SK-N-SH (cell line): ENCODE results near the gene SIGLEC9. TPM values are rescaled to one million over a fixed set of nuclear protein-coding genes. Genes with fewer than 3 reads are reported as not detected.

ENCODE experiments used
- CTCF ChIA-PET: fragments of 300-600, 350-600 bp; formaldehyde crosslinking; extraction: SDS; loops from one replicate; lab custom pipeline; 2021; lab: Yijun Ruan, JAX
- POLR2A ChIA-PET: fragments of 350-600 bp; sonication (Branson Sonifier 250); formaldehyde crosslinking; extraction: SDS; loops from one replicate; lab custom pipeline; 2020; ENCODE audit warnings: antibody characterized with exemption, inconsistent platforms; lab: Yijun Ruan, JAX
- DNase-seq: peaks from one replicate; pipeline ENCODE4 v3.0.0; 2012
- H2AFZ ChIP-seq: fragments of 200-600 bp; sonication (generic); 2 replicates; pipeline ENCODE4 v1.8.1; 2016; ENCODE audit warnings: antibody characterized with exemption, mild to moderate bottlenecking, low read depth
- H3F3A ChIP-seq: fragments of 200-600 bp; sonication (generic); replicated peaks from 2 replicates; pipeline ENCODE3; 2016; ENCODE audit warnings: antibody characterized with exemption, mild to moderate bottlenecking; ENCODE audit not compliant: insufficient read depth
- H3K27ac ChIP-seq, 2 experiments: fragments of 200-500 bp in 1 of 2; fragments of 200-600 bp in 1 of 2; sonication (Bioruptor generic) in 1 of 2; sonication (generic), shearing (Covaris generic) in 1 of 2; 2 replicates each; pipeline versions ENCODE4 v1.5.1 to v1.6.1; 2014 to 2016; ENCODE audit warnings: low read depth in 2 of 2, inconsistent platforms in 1 of 2, low read length in 1 of 2, mild to moderate bottlenecking in 1 of 2, mixed read lengths in 1 of 2
- H3K27me3 ChIP-seq: fragments of 200-600 bp; sonication (generic), shearing (Covaris generic); 2 replicates; pipeline ENCODE4 v1.6.1; 2016; ENCODE audit warnings: mixed run types; ENCODE audit not compliant: insufficient read depth
- H3K36me3 ChIP-seq, 2 experiments: fragments of 200-500 bp in 1 of 2; fragments of 200-600 bp in 1 of 2; sonication (Bioruptor generic) in 1 of 2; sonication (generic) in 1 of 2; replicated peaks in 1 of 2; 2 replicates each; pipeline versions ENCODE3 to v1.5.1; 2014 to 2016; ENCODE audit warnings: low read length in 1 of 2, mild to moderate bottlenecking in 1 of 2; ENCODE audit not compliant: insufficient read depth in 2 of 2, control insufficient read depth in 1 of 2
- H3K4me1 ChIP-seq, 2 experiments: fragments of 200-500 bp in 1 of 2; fragments of 200-600 bp in 1 of 2; sonication (Bioruptor generic) in 1 of 2; sonication (generic), shearing (Covaris generic) in 1 of 2; 2 replicates each; pipeline versions ENCODE4 v1.5.1 to v1.6.1; 2014 to 2016; ENCODE audit warnings: low read depth in 1 of 2, low read length in 1 of 2, mixed run types in 1 of 2; ENCODE audit not compliant: insufficient read depth in 2 of 2, control insufficient read depth in 1 of 2
- H3K4me2 ChIP-seq: fragments of 200-600 bp; sonication (generic), shearing (Covaris generic); 2 replicates; pipeline ENCODE4 v1.6.1; 2017; ENCODE audit warnings: mixed run types
- H3K4me3 ChIP-seq, 2 experiments: fragments of 200-500 bp in 1 of 2; fragments of 200-600 bp in 1 of 2; sonication (Bioruptor generic) in 1 of 2; sonication (generic), shearing (Covaris generic) in 1 of 2; 2 replicates each; pipeline versions ENCODE4 v1.5.1 to v1.8.1; 2014 to 2016; ENCODE audit warnings: low read depth in 2 of 2, inconsistent platforms in 1 of 2, low read length in 1 of 2, mild to moderate bottlenecking in 1 of 2, mixed read lengths in 1 of 2, moderate library complexity in 1 of 2
- H3K79me2 ChIP-seq: fragments of 200-600 bp; sonication (generic); 2 replicates; pipeline ENCODE4 v1.8.1; 2017; ENCODE audit warnings: mild to moderate bottlenecking; ENCODE audit not compliant: insufficient read depth
- H3K9ac ChIP-seq: fragments of 200-600 bp; sonication (generic); 2 replicates; pipeline ENCODE4 v1.6.1; 2017; ENCODE audit warnings: mixed run types
- H3K9me2 ChIP-seq: fragments of 200-600 bp; sonication (generic); 2 replicates; pipeline ENCODE4 v1.6.1; 2017; ENCODE audit warnings: mixed run types
- H3K9me3 ChIP-seq: fragments of 200-600 bp; sonication (generic); 2 replicates; pipeline ENCODE4 v1.6.1; 2017; ENCODE audit warnings: mixed run types, mild to moderate bottlenecking, moderate library complexity
- H4K20me1 ChIP-seq: fragments of 200-600 bp; sonication (generic); 2 replicates; pipeline ENCODE4 v1.6.1; 2017; ENCODE audit warnings: mild to moderate bottlenecking, mixed run types; ENCODE audit not compliant: insufficient read depth
- CHD2 ChIP-seq: fragments of 150-350 bp; IDR thresholded peaks from 2 replicates; pipeline ENCODE4 v1.6.1; 2018; ENCODE audit warnings: low read length; ENCODE audit not compliant: partially characterized antibody
- CTCF ChIP-seq: fragments of 200-600 bp; sonication (generic); IDR thresholded peaks from 2 replicates; pipeline ENCODE4 v1.6.1; 2017; ENCODE audit warnings: antibody characterized with exemption, mild to moderate bottlenecking, moderate library complexity
- FOSL2 ChIP-seq: IDR thresholded peaks from 2 replicates; pipeline ENCODE4 v1.4.0; 2012; ENCODE audit warnings: low read depth, mild to moderate bottlenecking, moderate library complexity, borderline replicate concordance
- FOXJ3 ChIP-seq: sonication (generic); formaldehyde crosslinking; IDR thresholded peaks from 2 replicates; pipeline ENCODE4 v1.5.1; 2020; ENCODE audit warnings: mild to moderate bottlenecking, missing genetic modification reagents
- FOXM1 ChIP-seq: IDR thresholded peaks from 2 replicates; pipeline ENCODE4 v1.4.0; 2012; ENCODE audit warnings: low read depth, mild to moderate bottlenecking
- JUND ChIP-seq: IDR thresholded peaks from 2 replicates; pipeline ENCODE4 v1.4.0; 2012
- MXI1 ChIP-seq: IDR thresholded peaks from 2 replicates; pipeline ENCODE4 v1.6.1; 2012; ENCODE audit warnings: mild to moderate bottlenecking, low read depth, low read length, improper control_type of control experiment
- NFIC ChIP-seq: IDR thresholded peaks from 2 replicates; pipeline ENCODE4 v1.4.0; 2012; ENCODE audit warnings: borderline replicate concordance
- PBX3 ChIP-seq: IDR thresholded peaks from 2 replicates; pipeline ENCODE4; 2012
- POLR2AphosphoS5 ChIP-seq: IDR thresholded peaks from 2 replicates; pipeline ENCODE4 v1.6.1; 2012; ENCODE audit warnings: low read depth, low read length
- RAD21 ChIP-seq: IDR thresholded peaks from 2 replicates; pipeline ENCODE4 v1.6.1; 2012; ENCODE audit warnings: mild to moderate bottlenecking, low read length
- REST ChIP-seq: IDR thresholded peaks from 2 replicates; pipeline ENCODE4 v1.6.1; 2012; ENCODE audit warnings: mild to moderate bottlenecking, low read depth, low read length, moderate library complexity
- RXRA ChIP-seq: IDR thresholded peaks from 2 replicates; pipeline ENCODE4 v1.4.0; 2012; ENCODE audit warnings: low read depth, mild to moderate bottlenecking, borderline replicate concordance
- SIN3A ChIP-seq: IDR thresholded peaks from 2 replicates; pipeline ENCODE4 v1.6.1; 2012; ENCODE audit warnings: low read depth, mild to moderate bottlenecking, low read length, moderate library complexity, borderline replicate concordance
- SMC3 ChIP-seq: IDR thresholded peaks from 2 replicates; pipeline ENCODE4 v1.6.1; 2012; ENCODE audit warnings: low read depth, low read length, improper control_type of control experiment
- TAF1 ChIP-seq: IDR thresholded peaks from 2 replicates; pipeline ENCODE4 v1.6.1; 2012; ENCODE audit warnings: low read depth, mild to moderate bottlenecking, low read length, moderate library complexity, borderline replicate concordance
- USF1 ChIP-seq: IDR thresholded peaks from 2 replicates; pipeline ENCODE4 v1.4.0; 2012; ENCODE audit warnings: low read depth, borderline replicate concordance
- YY1 ChIP-seq: IDR thresholded peaks from 2 replicates; pipeline ENCODE4 v1.4.0; 2012; ENCODE audit warnings: low read depth, mild to moderate bottlenecking
- ZBTB33 ChIP-seq: IDR thresholded peaks from 2 replicates; pipeline ENCODE4 v1.4.0; 2012; ENCODE audit warnings: low read depth, borderline replicate concordance
- WGBS: methylation state at CpG from one replicate; pipeline ENCODE4 v1.1.6; 2017; ENCODE audit warnings: low lambda C conversion rate; 5-methylcytosine and 5-hydroxymethylcytosine counted together
- polyA plus RNA-seq, 3 experiments: library from polyadenylated mRNA; depleted of rRNA; stranded (reverse); fragments of >200 nt; gene quantifications; 2 replicates each; pipeline ENCODE4 v1.2.3, GENCODE V29; 2012
- TF ChIP-seq, protein P1 (sequence below): IDR thresholded peaks from 2 replicates; pipeline ENCODE4 v1.4.0; 2012; ENCODE audit warnings: low read depth

Gene SIGLEC9
- polyA plus RNA-seq, 1 of the 3 experiments (the other 2 are of a cell fraction) = not detected

DNA sequence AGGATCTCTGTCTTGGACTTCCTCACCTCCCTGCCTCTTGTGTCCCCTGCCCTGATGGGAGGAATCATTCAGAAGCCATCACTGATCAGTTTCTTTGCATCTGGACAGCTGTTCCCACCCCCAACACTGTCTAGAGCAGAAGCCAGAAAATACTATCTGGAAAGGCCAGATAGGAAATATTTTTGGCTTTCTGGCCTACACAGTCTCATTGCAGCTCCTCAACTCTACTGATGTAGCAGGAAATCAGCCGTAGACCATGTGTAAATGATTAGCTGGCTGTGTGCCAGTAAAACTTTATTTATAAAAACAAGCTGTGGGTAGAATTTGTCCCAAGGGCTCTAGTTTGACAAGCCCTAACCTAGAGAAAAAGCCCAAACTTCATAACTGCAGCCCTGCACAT lies 23.0 kb downstream of the SIGLEC9 start:
- H3K36me3 ChIP-seq = no peaks in the 10 kb centered on the region
- H3F3A ChIP-seq = no peaks in the 10 kb centered on the region
- H3K9ac ChIP-seq = no peak overlapping the region
- no peak for TF ChIP-seq FOXJ3 (CRISPR knock-in tag)
- TF ChIP-seq PBX3 = no peak
- TF ChIP-seq FOXM1 = no peak
- no peak for TF ChIP-seq TAF1
- TF ChIP-seq POLR2AphosphoS5 = no peak
- TF ChIP-seq, protein P1, sequence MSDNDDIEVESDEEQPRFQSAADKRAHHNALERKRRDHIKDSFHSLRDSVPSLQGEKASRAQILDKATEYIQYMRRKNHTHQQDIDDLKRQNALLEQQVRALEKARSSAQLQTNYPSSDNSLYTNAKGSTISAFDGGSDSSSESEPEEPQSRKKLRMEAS = no peak
- no peak for TF ChIP-seq CTCF
- no peak for TF ChIP-seq YY1
- no peak for TF ChIP-seq SIN3A
- TF ChIP-seq SMC3 = no peak
- TF ChIP-seq MXI1 = no peak
- TF ChIP-seq NFIC = no peak
- TF ChIP-seq ZBTB33 = no peak
- TF ChIP-seq RAD21 = no peak
- TF ChIP-seq JUND = no peak
- TF ChIP-seq FOSL2 = no peak
- TF ChIP-seq RXRA = no peak
- no peak for TF ChIP-seq REST
- no peak for TF ChIP-seq USF1
- no peak for TF ChIP-seq CHD2
- DNase-seq = no peak
- H3K27me3 ChIP-seq = peaks cover 21% of the 10 kb centered on the region
- no peak overlapping the region for H3K4me2 ChIP-seq
- 0% methylated on average over 1 of the region's 1 CpG for WGBS
- CTCF ChIA-PET = interaction anchor here (1.5 to 2.2 kb wide), 3 partner anchors 8 to 28 kb away, joined by 4 to 12 read pairs (median 5); no protein-coding TSS in a partner anchor
- H3K9me3 ChIP-seq = no peaks in the 10 kb centered on the region
- H3K4me1 ChIP-seq = no peaks in the 10 kb centered on the region
- no peak overlapping the region for H3K27ac ChIP-seq
- H2AFZ ChIP-seq = no peak overlapping the region
- H3K4me3 ChIP-seq = no peak overlapping the region
- H3K9me2 ChIP-seq = no peaks in the 10 kb centered on the region
- POLR2A ChIA-PET = no interaction called here
- H4K20me1 ChIP-seq = no peaks in the 10 kb centered on the region
- H3K79me2 ChIP-seq = no peaks in the 10 kb centered on the region
